SK-N-DZ (cell line): ENCODE measurements around the gene TGFBI.

Experiments
- DNase-seq: peaks from one replicate; pipeline ENCODE4 v3.0.0-alpha.2; 2015; ENCODE audit warnings: low spot score

TGFBI gene

GRCh38 chr5:136063778-136064465, 35.1 kb downstream of the TGFBI start:
- DNase-seq: no peak

GRCh38 chr5:136064510-136064909, 35.7 kb downstream of the TGFBI start:
- no peak for DNase-seq

GRCh38 chr5:136065588-136065987, 36.8 kb downstream of the TGFBI start:
- no peak for DNase-seq

GRCh38 chr5:136066661-136067271, 38.0 kb downstream of the TGFBI start:
- DNase-seq: no peak

- DNase-seq: no peak
These were observed 38.6 kb downstream of the TGFBI start for GRCh38 chr5:136067422-136067821.

- no peak for DNase-seq
These were observed 41.9 kb downstream of the TGFBI start for GRCh38 chr5:136070486-136071285.

- no peak for DNase-seq
These were observed 45.1 kb downstream of the TGFBI start for GRCh38 chr5:136073714-136074529.

GRCh38 chr5:136075466-136075891, 46.7 kb downstream of the TGFBI start:
- no peak for DNase-seq

- DNase-seq: no peak
These were observed 47.3 kb downstream of the TGFBI start for GRCh38 chr5:136076067-136076466.

- DNase-seq: no peak
These were observed 48.2 kb downstream of the TGFBI start for GRCh38 chr5:136076881-136077445.

- no peak for DNase-seq
These were observed 50.6 kb downstream of the TGFBI start for GRCh38 chr5:136079195-136079985.

- DNase-seq: no peak
These were observed 51.3 kb downstream of the TGFBI start for GRCh38 chr5:136080113-136080482.

GRCh38 chr5:136080483-136081216, 51.9 kb downstream of the TGFBI start:
- DNase-seq: no peak

GRCh38 chr5:136081217-136081591, 52.4 kb downstream of the TGFBI start:
- DNase-seq: no peak

GRCh38 chr5:136082390-136083193, 53.8 kb downstream of the TGFBI start:
- peak; percentile 53 for DNase-seq

- no peak for DNase-seq
These were observed 55.9 kb downstream of the TGFBI start for GRCh38 chr5:136084698-136085097.

GRCh38 chr5:136086783-136087566, 58.2 kb downstream of the TGFBI start:
- no peak for DNase-seq
